ENCODE measurements around the gene ABCF2. TPM values are rescaled to one million over a fixed set of nuclear protein-coding genes. Genes with fewer than 3 reads are reported as not detected.

Gene ABCF2
- 22.4 and 43.6 TPM in 2 replicates for total RNA-seq

DNA sequence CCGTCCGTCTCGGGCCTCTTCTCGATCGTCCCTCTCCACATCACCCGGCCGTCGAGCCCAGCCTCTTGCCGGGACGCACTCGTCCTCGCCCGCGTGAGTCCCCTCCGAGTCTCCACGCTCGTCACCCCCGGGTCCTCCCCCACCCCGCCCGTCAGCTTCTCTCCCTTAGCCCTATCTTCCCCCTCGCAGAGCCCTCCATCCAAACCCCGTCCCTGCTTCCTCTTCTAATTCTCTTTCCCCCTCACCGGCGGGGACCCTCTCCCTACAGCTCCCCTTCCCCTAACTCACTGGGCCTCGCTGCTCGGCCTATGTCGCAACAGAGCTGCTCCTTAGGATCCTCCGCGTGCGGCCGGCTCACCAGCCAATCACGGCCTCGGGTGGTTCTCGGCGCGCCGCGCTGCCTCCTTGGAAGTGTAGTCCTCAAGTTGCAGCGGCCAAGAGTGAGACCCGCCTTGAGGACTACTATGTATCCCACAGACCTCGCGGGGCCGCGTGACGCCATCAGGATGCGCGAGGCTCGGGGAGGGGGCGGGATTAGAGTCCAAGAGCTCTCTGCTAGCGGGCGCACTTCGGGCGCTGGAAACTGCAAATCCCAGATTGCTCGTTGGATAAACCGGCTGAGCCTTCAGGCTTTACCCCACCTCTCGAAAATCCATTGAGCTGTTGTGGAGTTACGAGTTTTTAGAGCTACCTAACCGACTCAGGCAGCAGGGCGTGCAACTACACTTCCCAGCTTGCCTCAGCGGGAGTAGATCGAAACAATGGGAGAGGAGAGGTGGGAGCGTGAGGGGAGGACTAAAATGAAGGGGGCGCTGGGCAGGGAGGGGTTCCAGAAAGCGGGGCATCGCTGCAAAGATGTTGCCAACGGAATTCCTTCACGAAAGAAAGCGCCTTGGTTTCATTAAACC is at the start of gene ABCF2:
ABCF2 (minus strand) TSS at position 331 of the 908 bp plus-strand sequence. CDS start 747 bp downstream, outside the sequence.

GRCh38 chr7:151248346-151249033 is 21.5 kb upstream of the ABCF2 start, which contains the start of gene SMARCD3:
SMARCD3 (minus strand) TSS chr7:151248694; CDS start chr7:151248562, 132 bp downstream.

GRCh38 chr7:151232091-151232916 is 5.3 kb upstream of the ABCF2 start, which contains the start of gene CHPF2:
CHPF2 (plus strand) TSS chr7:151232483; CDS start chr7:151234012, 1,529 bp downstream.

DNA sequence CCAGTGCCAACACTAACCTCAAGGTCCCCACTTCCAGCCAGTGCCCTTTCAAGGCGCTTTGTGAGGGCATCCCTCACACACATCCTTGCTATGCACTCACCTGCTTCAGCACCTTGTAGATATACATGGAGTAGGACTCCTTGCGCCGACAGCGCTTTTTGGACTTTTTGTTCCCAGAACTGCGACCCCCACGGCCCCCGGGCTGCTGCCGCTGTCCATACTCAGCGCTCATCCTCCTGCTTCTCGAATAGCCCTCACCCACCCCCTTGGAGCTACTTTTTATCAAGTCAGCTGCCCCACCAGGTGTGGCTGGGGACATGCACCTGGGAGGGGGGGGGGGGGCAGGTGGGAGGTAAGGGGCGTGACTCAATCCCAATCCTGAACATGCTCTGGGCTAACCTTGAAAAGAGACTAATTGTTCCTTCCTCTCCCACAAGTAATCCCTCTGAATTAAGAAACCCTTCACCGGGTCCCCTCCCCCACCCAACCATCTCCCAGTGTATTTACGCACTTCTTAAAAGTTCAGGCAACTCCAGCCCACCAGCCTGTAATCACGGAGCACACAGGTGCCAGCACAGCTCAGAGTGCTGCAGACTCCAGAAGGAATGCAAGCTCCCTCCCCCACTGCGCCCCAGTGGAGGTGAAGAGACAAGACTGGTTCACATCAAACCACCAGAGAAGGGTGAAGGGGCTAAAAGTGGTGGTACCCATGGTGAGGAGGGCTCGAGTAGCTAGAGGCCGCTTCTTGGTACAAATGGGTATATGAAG is 16.7 kb downstream of the ABCF2 start, which contains the start of gene H2BK1:
H2BK1 (minus strand) TSS at position 402 of the 768 bp plus-strand sequence; CDS start at position 232, 170 bp downstream.

GRCh38 chr7:151186640-151187408 is 40.2 kb downstream of the ABCF2 start, which contains the start of gene ASB10:
ASB10 (minus strand) TSS chr7:151187250; CDS start chr7:151187130, 120 bp downstream.

DNA sequence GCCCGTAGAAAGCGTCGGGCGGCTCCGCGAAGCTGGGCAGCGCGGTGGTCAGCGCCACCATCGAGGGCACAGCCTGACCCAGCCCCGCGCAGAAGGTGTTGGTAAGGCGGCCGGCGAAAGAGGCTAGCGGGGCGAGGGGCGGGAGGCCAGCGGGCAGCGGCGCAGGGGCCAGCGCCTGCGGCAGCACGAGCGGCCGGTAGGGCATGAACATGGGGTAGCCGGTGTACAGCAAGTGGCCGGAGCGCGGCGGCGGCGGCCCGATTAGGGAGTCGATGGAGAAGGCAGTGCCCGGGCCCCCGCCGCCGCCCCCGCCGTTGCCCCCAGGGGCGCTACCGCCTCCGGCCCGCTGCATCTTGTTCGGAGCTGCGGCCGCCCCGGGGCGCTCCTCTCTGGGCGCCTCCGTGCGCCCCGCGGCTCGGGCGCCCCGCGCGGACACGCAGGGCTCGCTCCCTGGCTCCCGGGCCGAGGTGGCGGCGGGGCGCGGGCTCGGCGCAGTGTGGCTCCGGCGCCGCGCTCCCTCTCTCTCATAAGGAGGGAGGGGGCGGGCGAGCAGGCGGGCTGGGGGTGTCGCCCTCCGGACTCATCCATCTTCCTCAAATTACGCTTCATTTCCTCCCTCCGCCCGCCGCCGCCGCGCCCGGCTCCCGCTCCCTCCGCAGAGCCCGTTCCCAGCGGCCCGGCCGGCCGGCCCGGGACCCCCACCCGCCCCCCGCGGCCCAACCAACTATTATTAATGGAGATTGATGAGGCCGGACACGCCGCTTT is 59.6 kb downstream of the ABCF2 start, which contains the start of gene GBX1:
GBX1 (minus strand) TSS at position 498 of the 765 bp plus-strand sequence; CDS start at position 352, 146 bp downstream.

Other genes with a start within 250 kb of the ABCF2 start
- under 0.01 TPM in 2 replicates for gene KCNH2, start 248.9 kb downstream of the ABCF2 start, total RNA-seq
- gene NOS3, start 236.2 kb downstream of the ABCF2 start, total RNA-seq: 2.4 and 14.1 TPM in 2 replicates
- 6.5 and 20.0 TPM in 2 replicates for gene ATG9B, start 202.7 kb downstream of the ABCF2 start, total RNA-seq
- gene ABCB8, start 198.8 kb downstream of the ABCF2 start, total RNA-seq: 34.9 and 78.1 TPM in 2 replicates
- 0.22 and 1.2 TPM in 2 replicates for gene ASIC3, start 178.7 kb downstream of the ABCF2 start, total RNA-seq
- gene CDK5, start 169.3 kb downstream of the ABCF2 start, total RNA-seq: 16.1 and 27.9 TPM in 2 replicates
- gene SLC4A2, start 167.6 kb downstream of the ABCF2 start, total RNA-seq: 68.3 and 86.6 TPM in 2 replicates
- 101 and 162 TPM in 2 replicates for gene FASTK, start 146.4 kb downstream of the ABCF2 start, total RNA-seq
- gene TMUB1, start 143.7 kb downstream of the ABCF2 start, total RNA-seq: 29.1 and 44.4 TPM in 2 replicates
- 71.1 and 108 TPM in 2 replicates for gene AGAP3, start 140.7 kb downstream of the ABCF2 start, total RNA-seq
- not detected in 2 replicates for gene GBX1, start 59.5 kb downstream of the ABCF2 start, total RNA-seq
- not detected in 2 replicates for gene ASB10, start 40.0 kb downstream of the ABCF2 start, total RNA-seq
- not detected in 2 replicates for gene H2BK1, start 16.7 kb downstream of the ABCF2 start, total RNA-seq
- 94.6 and 107 TPM in 2 replicates for gene CHPF2, start 5.3 kb upstream of the ABCF2 start, total RNA-seq
- 14.7 and 16.1 TPM in 2 replicates for gene SMARCD3, start 21.5 kb upstream of the ABCF2 start, total RNA-seq
- gene NUB1, start 114.6 kb upstream of the ABCF2 start, total RNA-seq: 33.4 and 38.8 TPM in 2 replicates
- gene WDR86, start 182.8 kb upstream of the ABCF2 start, total RNA-seq: 13.7 TPM in 1 of 2 replicates, not detected in the other
- not detected in 2 replicates for gene CRYGN, start 212.9 kb upstream of the ABCF2 start, total RNA-seq

Data from placental epithelial cell (primary cell).